ENCODE measurements around the gene KIAA1549.
A peak's percentile ranks its signal among the peaks of the same experiment; 100 is the strongest.

KIAA1549 gene

DNA sequence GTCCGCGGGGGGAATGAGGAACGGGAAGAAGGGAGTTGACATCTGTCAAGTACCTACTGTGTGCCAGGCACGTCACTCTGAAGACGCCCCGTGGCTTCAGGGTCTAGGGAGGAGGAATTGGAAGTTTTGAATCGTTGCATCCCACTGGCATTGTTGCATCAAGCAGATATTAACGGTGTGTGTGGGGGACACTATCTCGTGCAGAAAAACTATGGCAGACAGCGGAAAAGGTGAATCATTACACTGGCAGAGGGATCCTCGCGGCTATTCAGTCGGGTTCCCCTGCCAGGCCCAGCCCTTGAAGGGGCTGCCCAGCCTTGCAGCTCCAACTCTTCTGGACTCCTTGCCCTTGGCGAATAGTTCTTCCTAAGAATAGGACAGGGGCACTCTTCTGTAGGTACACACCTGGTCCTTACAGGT is 1.0 kb upstream of the KIAA1549 start:
- no peak overlapping the region for H3K9ac ChIP-seq (ENCODE audit: low read length)
- no peaks in the 10 kb centered on the region for H3K9me2 ChIP-seq (replicated peaks; ENCODE audit: insufficient read depth, low read length)
- no peak overlapping the region for H3K4me3 ChIP-seq (ENCODE audit: insufficient read depth, low read length, poor library complexity, severe bottlenecking)
- no peak overlapping the region for H3K4me2 ChIP-seq (ENCODE audit: low read depth, low read length, poor library complexity, severe bottlenecking)
- no peaks in the 10 kb centered on the region for H3K9me3 ChIP-seq (ENCODE audit: insufficient read depth, low read length)
- H3K79me2 ChIP-seq (ENCODE audit: insufficient read depth, low read length), result no peaks in the 10 kb centered on the region
- H3K27me3 ChIP-seq (ENCODE audit: low read length), result no peaks in the 10 kb centered on the region
- no peaks in the 10 kb centered on the region for H3F3A ChIP-seq (ENCODE audit: insufficient read depth)
- H2AFZ ChIP-seq (ENCODE audit: low read depth, low read length, severe bottlenecking), result no peak overlapping the region
- H3K36me3 ChIP-seq (ENCODE audit: low read length), result no peaks in the 10 kb centered on the region
- TF ChIP-seq EZH2phosphoT487 (conservative IDR thresholded peaks at IDR 0.05; ENCODE audit: low read length), result no peak
- TF ChIP-seq, protein P1, sequence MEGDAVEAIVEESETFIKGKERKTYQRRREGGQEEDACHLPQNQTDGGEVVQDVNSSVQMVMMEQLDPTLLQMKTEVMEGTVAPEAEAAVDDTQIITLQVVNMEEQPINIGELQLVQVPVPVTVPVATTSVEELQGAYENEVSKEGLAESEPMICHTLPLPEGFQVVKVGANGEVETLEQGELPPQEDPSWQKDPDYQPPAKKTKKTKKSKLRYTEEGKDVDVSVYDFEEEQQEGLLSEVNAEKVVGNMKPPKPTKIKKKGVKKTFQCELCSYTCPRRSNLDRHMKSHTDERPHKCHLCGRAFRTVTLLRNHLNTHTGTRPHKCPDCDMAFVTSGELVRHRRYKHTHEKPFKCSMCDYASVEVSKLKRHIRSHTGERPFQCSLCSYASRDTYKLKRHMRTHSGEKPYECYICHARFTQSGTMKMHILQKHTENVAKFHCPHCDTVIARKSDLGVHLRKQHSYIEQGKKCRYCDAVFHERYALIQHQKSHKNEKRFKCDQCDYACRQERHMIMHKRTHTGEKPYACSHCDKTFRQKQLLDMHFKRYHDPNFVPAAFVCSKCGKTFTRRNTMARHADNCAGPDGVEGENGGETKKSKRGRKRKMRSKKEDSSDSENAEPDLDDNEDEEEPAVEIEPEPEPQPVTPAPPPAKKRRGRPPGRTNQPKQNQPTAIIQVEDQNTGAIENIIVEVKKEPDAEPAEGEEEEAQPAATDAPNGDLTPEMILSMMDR (IDR thresholded peaks at IDR 0.05; ENCODE audit: insufficient read depth, low read length, poor library complexity, severe bottlenecking), result no peak
- no peaks in the 10 kb centered on the region for H4K20me1 ChIP-seq (ENCODE audit: low read depth, low read length)
- H3K27ac ChIP-seq (ENCODE audit: low read depth, low read length), result no peak overlapping the region

DNA sequence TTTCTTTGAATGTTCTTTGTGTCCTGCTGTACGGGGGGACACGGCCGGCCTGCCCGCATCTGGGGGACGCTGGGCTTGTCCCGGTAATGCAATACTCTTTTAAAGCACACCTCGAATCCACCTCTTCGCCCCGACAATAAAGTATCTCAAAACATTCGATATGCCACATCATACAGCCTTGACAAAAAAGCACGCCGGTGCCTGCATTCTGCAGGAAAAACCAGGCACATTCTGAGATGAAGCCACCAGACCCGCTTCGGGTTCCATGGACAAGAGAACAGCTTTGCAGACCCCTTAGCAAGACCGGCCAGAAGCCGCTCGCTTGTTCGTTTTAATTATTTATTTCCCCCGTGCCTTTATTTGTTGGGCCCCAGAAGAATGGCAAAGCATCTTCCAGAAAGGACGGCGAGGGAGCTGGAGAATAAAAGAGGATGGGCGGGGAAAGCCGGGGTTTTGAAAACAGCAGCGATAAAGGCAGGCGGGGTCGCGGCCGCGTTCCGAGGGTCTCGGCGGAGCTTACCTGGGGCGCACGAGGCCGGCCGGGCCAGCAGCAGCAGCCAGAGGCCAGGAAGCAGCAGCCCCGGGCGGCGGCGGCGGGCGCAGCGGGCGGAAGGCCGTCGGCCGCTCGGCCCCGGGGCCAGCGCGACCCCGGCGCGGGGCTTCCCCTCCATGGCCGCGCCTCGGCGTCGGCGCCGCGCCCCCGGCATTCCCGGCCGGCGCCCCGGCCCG is 462 bp downstream of the KIAA1549 start:
- Histone ChIP-seq H3K9me2 (replicated peaks; ENCODE audit: insufficient read depth, low read length) (no peaks in the 10 kb centered on the region), H4K20me1 (ENCODE audit: low read depth, low read length) (no peaks in the 10 kb centered on the region), H3K4me2 (ENCODE audit: low read depth, low read length, poor library complexity, severe bottlenecking) (peak overlapping the region; percentile 60), H3K27ac (ENCODE audit: low read depth, low read length) (no peak overlapping the region), H3K36me3 (ENCODE audit: low read length) (no peaks in the 10 kb centered on the region), H3F3A (ENCODE audit: insufficient read depth) (no peaks in the 10 kb centered on the region), H2AFZ (ENCODE audit: low read depth, low read length, severe bottlenecking) (peak overlapping the region; percentile 63), H3K9me3 (ENCODE audit: insufficient read depth, low read length) (no peaks in the 10 kb centered on the region), H3K27me3 (ENCODE audit: low read length) (no peaks in the 10 kb centered on the region), H3K79me2 (ENCODE audit: insufficient read depth, low read length) (no peaks in the 10 kb centered on the region), H3K4me3 (ENCODE audit: insufficient read depth, low read length, poor library complexity, severe bottlenecking) (peak overlapping the region; percentile 52), H3K9ac (ENCODE audit: low read length) (peak overlapping the region; percentile 38; the same call in 1 of the 2 replicates)
- TF ChIP-seq EZH2phosphoT487 (conservative IDR thresholded peaks at IDR 0.05; ENCODE audit: low read length), result no peak
- TF ChIP-seq, protein P1 (IDR thresholded peaks at IDR 0.05; ENCODE audit: insufficient read depth, low read length, poor library complexity, severe bottlenecking), result no peak

DNA sequence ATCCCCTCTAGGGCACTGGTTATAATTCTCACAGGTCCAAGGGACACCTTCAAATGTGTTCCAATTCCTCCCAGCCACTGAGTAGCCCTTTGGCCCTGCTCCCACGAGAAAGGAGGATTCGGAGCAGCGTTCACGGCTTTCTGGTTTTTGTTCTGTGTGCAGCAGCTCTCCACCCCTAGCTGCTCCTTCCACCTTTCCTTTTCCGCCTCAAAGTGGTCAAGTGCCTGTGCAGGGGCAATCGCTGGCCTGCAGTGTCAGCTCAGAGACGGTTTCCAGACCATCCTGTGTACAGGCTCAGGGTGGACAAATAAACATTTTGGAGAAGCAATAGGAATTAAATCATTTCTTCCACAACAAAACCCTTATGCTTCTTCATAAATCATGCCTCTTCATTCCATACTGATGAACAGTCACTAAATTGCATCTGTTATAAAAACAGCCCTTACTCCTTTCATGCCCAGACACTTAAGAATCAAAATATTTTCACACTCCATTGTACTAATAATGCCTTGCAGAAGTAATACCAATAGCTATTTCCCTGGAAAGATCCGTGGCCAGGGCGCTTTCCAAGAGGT is 1.1 kb downstream of the KIAA1549 start:
- no peak overlapping the region for H3K27ac ChIP-seq (ENCODE audit: low read depth, low read length)

More for the DNA sequence above, 1.1 kb downstream of the KIAA1549 start:
- TF ChIP-seq, protein P1 (IDR thresholded peaks at IDR 0.05; ENCODE audit: insufficient read depth, low read length, poor library complexity, severe bottlenecking), result no peak
- TF ChIP-seq EZH2phosphoT487 (conservative IDR thresholded peaks at IDR 0.05; ENCODE audit: low read length), result no peak
- Histone ChIP-seq H3K9me2 (replicated peaks; ENCODE audit: insufficient read depth, low read length) (no peaks in the 10 kb centered on the region), H3K9ac (ENCODE audit: low read length) (no peak overlapping the region), H3K4me3 (ENCODE audit: insufficient read depth, low read length, poor library complexity, severe bottlenecking) (no peak overlapping the region), H3K79me2 (ENCODE audit: insufficient read depth, low read length) (no peaks in the 10 kb centered on the region), H3F3A (ENCODE audit: insufficient read depth) (no peaks in the 10 kb centered on the region), H3K4me2 (ENCODE audit: low read depth, low read length, poor library complexity, severe bottlenecking) (no peak overlapping the region), H3K9me3 (ENCODE audit: insufficient read depth, low read length) (no peaks in the 10 kb centered on the region), H2AFZ (ENCODE audit: low read depth, low read length, severe bottlenecking) (no peak overlapping the region), H3K27me3 (ENCODE audit: low read length) (no peaks in the 10 kb centered on the region), H3K36me3 (ENCODE audit: low read length) (no peaks in the 10 kb centered on the region), H4K20me1 (ENCODE audit: low read depth, low read length) (no peaks in the 10 kb centered on the region)
